PC-3 (cell line): ENCODE measurements around the gene STK11. TPM values are rescaled to one million over a fixed set of nuclear protein-coding genes. Genes with fewer than 3 reads are reported as not detected.

Experiments used
- ATAC-seq: fragments of 200-7000 bp; cut with Tn5 transposase; 2 replicates; pipeline ENCODE4 v1.9.1; 2020; ENCODE audit warnings: mild to moderate bottlenecking, moderate library complexity
- BruUV-seq: library from RNA; stranded (reverse); fragments of 400-500 nt; replicated peaks from 2 replicates; lab custom pipeline; 2021; lab: Mats Ljungman, UMichigan
- CTCF ChIA-PET: fragments of 300-600 bp; sonication (Branson Sonifier 250); formaldehyde crosslinking; loops from one replicate; lab custom pipeline; 2022; ENCODE audit warnings: antibody characterized with exemption; lab: Charles Lee
- POLR2A ChIA-PET: fragments of 300-600 bp; sonication (Branson Sonifier 250); formaldehyde crosslinking; loops from one replicate; lab custom pipeline; 2022; ENCODE audit warnings: antibody characterized with exemption; ENCODE audit not compliant: unreplicated experiment; lab: Charles Lee
- DNase-seq: peaks from one replicate; pipeline ENCODE4 v3.0.0-alpha.2; 2015
- H2AFZ ChIP-seq: fragments of 300-600 bp; sonication (generic); 2 replicates; pipeline ENCODE4 v1.6.0; 2016; ENCODE audit warnings: antibody characterized with exemption, low read length
- H3F3A ChIP-seq: fragments of 300-600 bp; sonication (generic); one replicate; pipeline ENCODE4 v1.6.0; 2017; ENCODE audit warnings: antibody characterized with exemption, low read length, control low read depth, mild to moderate bottlenecking; ENCODE audit not compliant: unreplicated experiment
- H3K27ac ChIP-seq: fragments of 300-600 bp; sonication (generic); 2 replicates; pipeline ENCODE4 v1.5.1; 2016; ENCODE audit warnings: mild to moderate bottlenecking, low read length
- H3K27me3 ChIP-seq: fragments of 300-600 bp; sonication (generic); 2 replicates; pipeline ENCODE4 v1.6.1; 2016; ENCODE audit warnings: low read length, mixed read lengths
- H3K36me3 ChIP-seq: fragments of 300-600 bp; sonication (generic); 2 replicates; pipeline ENCODE4 v1.6.1; 2016; ENCODE audit warnings: low read depth, mixed run types, low read length, mixed read lengths
- H3K4me1 ChIP-seq: fragments of 300-600 bp; sonication (generic); 2 replicates; pipeline ENCODE4 v1.5.1; 2016; ENCODE audit warnings: low read length; ENCODE audit not compliant: insufficient read depth
- H3K4me2 ChIP-seq: fragments of 300-600 bp; sonication (generic); 2 replicates; pipeline ENCODE4 v1.6.0; 2016; ENCODE audit warnings: low read length
- H3K4me3 ChIP-seq: fragments of 300-600 bp; sonication (generic); 2 replicates; pipeline ENCODE4 v1.5.1; 2016; ENCODE audit warnings: mild to moderate bottlenecking, low read length, mixed read lengths
- H3K79me2 ChIP-seq: fragments of 300-600 bp; sonication (generic); 2 replicates; pipeline ENCODE4 v1.6.1; 2017; ENCODE audit warnings: low read length, mixed read lengths
- H3K9ac ChIP-seq: fragments of 300-600 bp; sonication (generic); 2 replicates; pipeline ENCODE4 v1.6.0; 2016; ENCODE audit warnings: mild to moderate bottlenecking, low read length
- H3K9me2 ChIP-seq: fragments of 300-600 bp; sonication (generic); replicated peaks from 2 replicates; pipeline ENCODE4 v1.6.1; 2016; ENCODE audit warnings: mixed run types, low read length, mixed read lengths
- H3K9me3 ChIP-seq: fragments of 300-600 bp; sonication (generic); 2 replicates; pipeline ENCODE4 v1.6.1; 2016; ENCODE audit warnings: low read length, mixed read lengths
- H4K20me1 ChIP-seq: fragments of 300-600 bp; sonication (generic); 2 replicates; pipeline ENCODE4 v1.6.1; 2016; ENCODE audit warnings: low read length, mixed read lengths
- EZH2 ChIP-seq: fragments of 300-600 bp; sonication (generic); IDR thresholded peaks from one replicate; pipeline ENCODE4 v1.6.1; 2017; ENCODE audit warnings: antibody characterized with exemption, mild to moderate bottlenecking, low read length; ENCODE audit not compliant: unreplicated experiment
- EZH2phosphoT487 ChIP-seq: fragments of 300-600 bp; sonication (generic); IDR thresholded peaks from 2 replicates; pipeline ENCODE4 v1.6.1; 2018; ENCODE audit warnings: mild to moderate bottlenecking, antibody characterized with exemption, low read length, borderline replicate concordance
- intact Hi-C: fragments of 100-400 bp; cut with micrococcal nuclease; formaldehyde crosslinking; loops from 2 replicates; pipeline ENCODE4 v1.9.0; 2023
- total RNA-seq: library from RNA; depleted of rRNA; stranded (reverse); fragments of >200 nt; gene quantifications from 2 replicates; pipeline ENCODE4 v1.2.3, GENCODE V29; 2014
- TF ChIP-seq, protein P1 (sequence below): fragments of 300-600 bp; sonication (generic); conservative IDR thresholded peaks from 2 replicates; pipeline ENCODE4 v1.5.1; 2017; ENCODE audit warnings: antibody characterized with exemption, low read depth, mild to moderate bottlenecking, low read length

The STK11 gene
- total RNA-seq, 1 experiment from 2014 or later, result 82.4 TPM

GRCh38 chr19:1259206-1259875 is 53.8 kb downstream of the STK11 start:
- DNase-seq, result peak; percentile 38
- ChIA-PET CTCF (no interaction called here), POLR2A (interaction anchor here (1.1 kb wide), 1 partner anchor 10 kb away, joined by 14 read pairs; the partner anchor contains the start of gene CIRBP)
- TF ChIP-seq, protein P1, sequence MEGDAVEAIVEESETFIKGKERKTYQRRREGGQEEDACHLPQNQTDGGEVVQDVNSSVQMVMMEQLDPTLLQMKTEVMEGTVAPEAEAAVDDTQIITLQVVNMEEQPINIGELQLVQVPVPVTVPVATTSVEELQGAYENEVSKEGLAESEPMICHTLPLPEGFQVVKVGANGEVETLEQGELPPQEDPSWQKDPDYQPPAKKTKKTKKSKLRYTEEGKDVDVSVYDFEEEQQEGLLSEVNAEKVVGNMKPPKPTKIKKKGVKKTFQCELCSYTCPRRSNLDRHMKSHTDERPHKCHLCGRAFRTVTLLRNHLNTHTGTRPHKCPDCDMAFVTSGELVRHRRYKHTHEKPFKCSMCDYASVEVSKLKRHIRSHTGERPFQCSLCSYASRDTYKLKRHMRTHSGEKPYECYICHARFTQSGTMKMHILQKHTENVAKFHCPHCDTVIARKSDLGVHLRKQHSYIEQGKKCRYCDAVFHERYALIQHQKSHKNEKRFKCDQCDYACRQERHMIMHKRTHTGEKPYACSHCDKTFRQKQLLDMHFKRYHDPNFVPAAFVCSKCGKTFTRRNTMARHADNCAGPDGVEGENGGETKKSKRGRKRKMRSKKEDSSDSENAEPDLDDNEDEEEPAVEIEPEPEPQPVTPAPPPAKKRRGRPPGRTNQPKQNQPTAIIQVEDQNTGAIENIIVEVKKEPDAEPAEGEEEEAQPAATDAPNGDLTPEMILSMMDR, result no peak
- TF ChIP-seq EZH2phosphoT487 (no peak), EZH2 (no peak)
- Histone ChIP-seq H3K27ac (peak overlapping the region; percentile 82), H2AFZ (no peak overlapping the region), H4K20me1 (peaks cover 3% of the 10 kb centered on the region; the same call in 1 of the 2 replicates), H3K36me3 (peaks cover 26% of the 10 kb centered on the region), H3K9ac (peak overlapping the region; percentile 45; the same call in 1 of the 2 replicates), H3K4me3 (no peak overlapping the region), H3K9me3 (no peaks in the 10 kb centered on the region), H3K9me2 (no peaks in the 10 kb centered on the region), H3K4me1 (peaks cover 39% of the 10 kb centered on the region), H3K4me2 (peak overlapping the region; percentile 39; the same call in 1 of the 2 replicates), H3K79me2 (peaks cover 28% of the 10 kb centered on the region), H3F3A (peaks cover 14% of the 10 kb centered on the region), H3K27me3 (no peaks in the 10 kb centered on the region)
- intact Hi-C loops, result no loop called here
- ATAC-seq, result peak; percentile 25
- TSS peak; percentile 55 for BruUV-seq

GRCh38 chr19:1259876-1260748 is 54.5 kb downstream of the STK11 start:
- H3K9me2 ChIP-seq, result no peaks in the 10 kb centered on the region
- H3F3A ChIP-seq, result peaks cover 14% of the 10 kb centered on the region
- no peaks in the 10 kb centered on the region; the same call in 1 of the 2 replicates for H4K20me1 ChIP-seq
- DNase-seq (no peak), ATAC-seq (peak; percentile 3; the same call in 1 of the 2 replicates)
- H3K9ac ChIP-seq, result peak overlapping the region; percentile 25; the same call in 1 of the 2 replicates
- intact Hi-C loops, result no loop called here
- TF ChIP-seq, protein P1, result no peak
- TF ChIP-seq EZH2phosphoT487, result no peak
- no peak for TF ChIP-seq EZH2
- CTCF ChIA-PET, result no interaction called here
- no peaks in the 10 kb centered on the region for H3K9me3 ChIP-seq
- peaks cover 18% of the 10 kb centered on the region; the same call in 1 of the 2 replicates for H3K36me3 ChIP-seq
- BruUV-seq, result no TSS peak
- H3K4me3 ChIP-seq, result 0 out of 2 replicates have a peak overlapping the region, but pooled peaks have one; percentile 21
- POLR2A ChIA-PET, result no interaction called here
- peak overlapping the region; percentile 73 for H3K4me2 ChIP-seq
- H3K27me3 ChIP-seq, result no peaks in the 10 kb centered on the region
- H2AFZ ChIP-seq, result no peak overlapping the region
- peak overlapping the region; percentile 82 for H3K27ac ChIP-seq
- H3K79me2 ChIP-seq, result peaks cover 21% of the 10 kb centered on the region
- H3K4me1 ChIP-seq, result peaks cover 43% of the 10 kb centered on the region
